Neutrophil (primary cell): ENCODE measurements around the gene CPOX.

Experiments used
- H3K27ac ChIP-seq: fragments of 200-600 bp; sonication (generic); 2 replicates; pipeline ENCODE4 v1.5.1; 2016; ENCODE audit warnings: mild to moderate bottlenecking, moderate library complexity
- H3K27me3 ChIP-seq: fragments of 200-600 bp; sonication (generic); 2 replicates; pipeline ENCODE4 v1.6.0; 2016; ENCODE audit warnings: mild to moderate bottlenecking
- H3K36me3 ChIP-seq: fragments of 200-600 bp; sonication (generic); 2 replicates; pipeline ENCODE4 v1.5.1; 2017
- H3K4me1 ChIP-seq, 2 experiments: fragments of 200-600 bp in 1 of 2; sonication (generic) in 1 of 2; 1 replicate in 1 of 2; 2 replicates in 1 of 2; pipeline versions ENCODE4 v1.5.1 to v1.6.1; 2013 to 2016; ENCODE audit warnings: low read depth in 1 of 2, low read length in 1 of 2, mild to moderate bottlenecking in 1 of 2, moderate library complexity in 1 of 2; ENCODE audit not compliant: control insufficient read depth in 1 of 2, insufficient read depth in 1 of 2
- H3K4me3 ChIP-seq, 2 experiments: fragments of 200-600 bp in 1 of 2; sonication (generic) in 1 of 2; 1 replicate in 1 of 2; 2 replicates in 1 of 2; pipeline ENCODE4 v1.5.1; 2013 to 2016; ENCODE audit warnings: low read depth in 1 of 2, low read length in 1 of 2, mild to moderate bottlenecking in 1 of 2, moderate library complexity in 1 of 2
- H3K9me3 ChIP-seq: fragments of 200-600 bp; sonication (generic); 2 replicates; pipeline ENCODE4 v1.5.1; 2016
- TF ChIP-seq, protein P1 (sequence below): fragments of 200-600 bp; sonication (generic); IDR thresholded peaks from 2 replicates; pipeline ENCODE4 v1.5.1; 2016; ENCODE audit warnings: antibody characterized with exemption

The CPOX gene

DNA sequence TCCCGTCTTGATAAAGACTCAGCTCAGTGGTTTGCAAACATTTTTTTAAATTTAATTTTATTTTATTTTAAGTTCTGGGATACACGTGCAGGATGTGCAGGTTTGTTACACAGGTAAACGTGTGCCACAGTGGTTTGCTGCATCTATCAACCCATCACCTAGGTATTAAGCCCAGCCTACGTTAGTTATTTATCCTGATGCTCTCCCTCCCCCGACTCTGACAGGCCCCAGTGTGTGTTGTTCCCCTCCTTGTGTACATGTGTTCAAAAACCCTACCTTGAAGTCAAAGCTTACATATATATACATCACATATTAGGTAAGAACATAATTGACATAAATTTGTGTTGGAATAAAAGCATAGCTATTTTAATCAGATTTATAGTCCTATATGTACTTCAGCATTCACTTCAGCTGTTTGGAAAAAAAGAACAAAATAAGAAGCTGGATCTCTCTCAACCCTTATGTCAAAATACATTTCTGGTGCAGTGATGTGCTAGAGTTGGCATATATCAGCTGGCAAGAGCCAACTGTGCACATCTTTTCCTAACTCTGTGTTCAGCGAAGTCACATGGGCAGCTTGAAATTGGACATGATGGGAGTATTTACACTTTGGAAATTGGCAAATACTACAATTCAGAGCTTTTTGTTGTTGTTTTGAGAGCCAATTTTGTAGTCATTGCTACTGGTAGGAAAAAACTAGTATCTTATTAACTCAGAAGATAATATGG lies 35.1 kb downstream of the CPOX start:
- no peak overlapping the region for H3K4me3 ChIP-seq
- TF ChIP-seq, protein P1, sequence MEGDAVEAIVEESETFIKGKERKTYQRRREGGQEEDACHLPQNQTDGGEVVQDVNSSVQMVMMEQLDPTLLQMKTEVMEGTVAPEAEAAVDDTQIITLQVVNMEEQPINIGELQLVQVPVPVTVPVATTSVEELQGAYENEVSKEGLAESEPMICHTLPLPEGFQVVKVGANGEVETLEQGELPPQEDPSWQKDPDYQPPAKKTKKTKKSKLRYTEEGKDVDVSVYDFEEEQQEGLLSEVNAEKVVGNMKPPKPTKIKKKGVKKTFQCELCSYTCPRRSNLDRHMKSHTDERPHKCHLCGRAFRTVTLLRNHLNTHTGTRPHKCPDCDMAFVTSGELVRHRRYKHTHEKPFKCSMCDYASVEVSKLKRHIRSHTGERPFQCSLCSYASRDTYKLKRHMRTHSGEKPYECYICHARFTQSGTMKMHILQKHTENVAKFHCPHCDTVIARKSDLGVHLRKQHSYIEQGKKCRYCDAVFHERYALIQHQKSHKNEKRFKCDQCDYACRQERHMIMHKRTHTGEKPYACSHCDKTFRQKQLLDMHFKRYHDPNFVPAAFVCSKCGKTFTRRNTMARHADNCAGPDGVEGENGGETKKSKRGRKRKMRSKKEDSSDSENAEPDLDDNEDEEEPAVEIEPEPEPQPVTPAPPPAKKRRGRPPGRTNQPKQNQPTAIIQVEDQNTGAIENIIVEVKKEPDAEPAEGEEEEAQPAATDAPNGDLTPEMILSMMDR: no peak
- no peaks in the 10 kb centered on the region for H3K36me3 ChIP-seq
- H3K27me3 ChIP-seq: no peaks in the 10 kb centered on the region
- H3K9me3 ChIP-seq: no peaks in the 10 kb centered on the region
- H3K4me1 ChIP-seq: peaks cover 0 to 2% of the 10 kb centered on the region in 2 experiments
- H3K27ac ChIP-seq: no peak overlapping the region

DNA sequence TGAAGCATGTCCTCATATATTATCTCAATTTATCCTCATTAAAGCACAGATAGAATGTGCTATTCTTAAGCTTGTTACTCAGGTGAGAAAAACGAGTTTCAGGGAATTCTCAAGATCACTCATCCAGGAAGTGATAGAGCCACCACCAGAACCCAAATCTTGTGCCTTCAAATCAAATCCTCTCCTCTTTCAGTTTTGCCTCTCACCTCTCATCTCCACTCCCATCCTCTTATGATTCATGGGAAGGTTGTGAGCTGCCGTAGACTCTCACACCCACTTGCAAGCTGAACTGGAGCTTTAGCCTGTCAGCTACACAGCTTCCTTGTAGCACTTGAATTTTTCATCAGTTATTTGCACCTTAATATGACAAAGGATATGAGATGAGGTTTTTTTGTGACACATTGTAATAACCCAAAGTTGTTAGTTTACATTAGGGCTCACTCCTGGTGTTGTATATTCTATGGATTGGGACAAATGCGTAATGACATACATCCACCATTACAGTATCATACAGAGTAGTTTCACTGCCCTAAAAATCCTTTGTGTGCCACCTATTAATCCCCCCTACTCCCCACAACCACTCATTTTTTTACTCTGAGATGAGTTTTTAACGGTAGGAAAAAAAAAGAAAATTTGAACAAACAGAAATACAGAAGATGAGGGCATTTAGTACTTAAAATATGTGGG lies 35.9 kb downstream of the CPOX start:
- Histone ChIP-seq H3K27me3 (no peaks in the 10 kb centered on the region), H3K4me1 (no peaks in the 10 kb centered on the region), H3K36me3 (no peaks in the 10 kb centered on the region), H3K9me3 (no peaks in the 10 kb centered on the region), H3K27ac (no peak overlapping the region), H3K4me3 (no peak overlapping the region)
- TF ChIP-seq, protein P1: no peak

DNA sequence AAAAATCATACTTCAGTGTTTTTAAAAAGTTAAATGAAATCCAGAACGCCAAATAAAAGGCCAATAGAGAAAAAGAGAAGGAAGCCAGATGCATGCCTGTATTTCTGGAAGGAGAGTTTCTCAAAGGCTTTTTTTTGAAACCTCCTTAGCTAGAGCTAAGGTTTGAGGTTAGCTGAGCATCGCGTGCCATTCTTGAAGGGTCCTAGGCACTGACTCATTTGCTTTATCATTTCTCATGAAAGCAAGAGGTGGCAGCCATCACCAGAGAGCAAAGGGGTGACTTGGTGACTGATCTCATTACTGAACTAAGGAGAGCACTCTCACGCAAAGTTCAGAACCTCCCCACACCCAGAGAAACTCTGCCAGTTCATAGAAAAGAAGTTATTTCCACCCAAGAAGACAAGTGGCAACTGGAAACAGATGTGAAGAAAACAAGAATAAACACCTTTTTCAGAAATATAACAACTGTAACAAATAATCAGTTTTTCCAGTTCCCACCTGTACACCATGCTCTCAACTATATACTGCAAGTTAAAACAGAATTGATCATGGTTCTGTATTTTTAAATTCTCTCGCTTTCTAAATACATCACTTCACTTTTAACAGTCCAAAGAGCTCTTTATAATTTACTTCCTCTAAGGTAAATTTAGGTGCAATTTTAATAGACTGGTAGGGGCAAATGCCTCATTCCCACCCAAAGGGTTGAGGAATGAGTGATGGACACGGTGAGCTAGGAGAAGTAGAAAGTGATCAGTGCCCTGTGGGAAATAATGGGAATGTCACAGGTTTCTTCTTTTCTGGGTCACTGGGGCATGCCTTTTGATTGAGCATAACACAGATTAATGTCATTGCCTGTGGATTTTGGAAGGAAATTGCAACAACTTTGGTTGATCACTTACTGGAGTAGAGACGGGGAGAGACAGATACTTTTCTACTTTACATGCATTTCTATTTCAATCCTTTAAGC lies 37.0 kb downstream of the CPOX start:
- Histone ChIP-seq H3K36me3 (no peaks in the 10 kb centered on the region), H3K27me3 (no peaks in the 10 kb centered on the region), H3K4me3 (no peak overlapping the region), H3K4me1 (no peaks in the 10 kb centered on the region), H3K27ac (no peak overlapping the region), H3K9me3 (no peaks in the 10 kb centered on the region)
- TF ChIP-seq, protein P1: no peak

DNA sequence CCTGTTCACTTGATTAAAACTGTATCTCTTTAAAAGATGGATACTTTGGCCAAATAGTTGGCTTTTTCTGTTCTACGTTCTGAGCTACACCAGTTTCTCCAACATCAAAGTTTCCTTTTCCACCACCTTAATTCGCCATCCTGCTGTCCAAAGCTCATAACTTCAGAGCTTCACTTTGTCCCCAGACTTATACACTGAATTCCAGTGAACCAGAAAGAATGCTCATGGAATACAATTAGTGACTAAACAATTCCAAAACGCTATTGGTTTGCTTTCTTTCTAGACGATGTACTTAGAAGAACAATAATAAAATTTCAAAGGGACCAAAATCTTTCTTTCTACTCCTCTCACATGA lies 38.4 kb downstream of the CPOX start:
- no peaks in the 10 kb centered on the region for H3K4me1 ChIP-seq
- TF ChIP-seq, protein P1: no peak
- H3K27me3 ChIP-seq: no peaks in the 10 kb centered on the region
- no peaks in the 10 kb centered on the region for H3K9me3 ChIP-seq
- H3K4me3 ChIP-seq: no peak overlapping the region
- no peak overlapping the region for H3K27ac ChIP-seq
- no peaks in the 10 kb centered on the region for H3K36me3 ChIP-seq

DNA sequence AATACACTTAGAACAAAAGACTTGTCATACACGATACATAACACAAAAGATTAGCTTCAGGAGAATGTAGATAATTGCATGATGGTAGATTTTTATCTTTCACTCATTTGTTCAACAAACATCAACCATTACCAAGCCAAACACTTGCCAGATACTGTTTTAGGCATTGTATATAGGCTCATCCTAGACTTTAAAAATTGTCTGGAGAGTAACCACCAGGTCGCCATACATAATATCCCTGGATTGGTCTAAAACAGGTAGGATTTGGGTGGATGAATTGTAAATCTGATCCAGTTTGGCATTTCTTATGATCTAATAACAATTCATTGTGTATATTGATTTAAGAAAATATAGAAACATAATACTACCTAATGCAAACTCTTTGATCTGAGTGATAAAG lies 38.8 kb downstream of the CPOX start:
- Histone ChIP-seq H3K36me3 (no peaks in the 10 kb centered on the region), H3K4me3 (no peak overlapping the region), H3K9me3 (no peaks in the 10 kb centered on the region), H3K27me3 (no peaks in the 10 kb centered on the region), H3K4me1 (no peaks in the 10 kb centered on the region), H3K27ac (no peak overlapping the region)
- TF ChIP-seq, protein P1: no peak
